HG02981 (cell line): Measurements from ENCODE around the gene HIBCH.
"Not testable (repeated sequence)": the region's sequence is repeated elsewhere in the genome, so short reads cannot be mapped to it uniquely, and the experiment has no call there.

Experiments used
- ATAC-seq: cut with Tn5 transposase; IDR thresholded peaks from one replicate; pipeline ENCODE4 v1.9.1; 2021; ENCODE audit warnings: mild to moderate bottlenecking, moderate library complexity; ENCODE audit not compliant: unreplicated experiment

HIBCH gene

DNA sequence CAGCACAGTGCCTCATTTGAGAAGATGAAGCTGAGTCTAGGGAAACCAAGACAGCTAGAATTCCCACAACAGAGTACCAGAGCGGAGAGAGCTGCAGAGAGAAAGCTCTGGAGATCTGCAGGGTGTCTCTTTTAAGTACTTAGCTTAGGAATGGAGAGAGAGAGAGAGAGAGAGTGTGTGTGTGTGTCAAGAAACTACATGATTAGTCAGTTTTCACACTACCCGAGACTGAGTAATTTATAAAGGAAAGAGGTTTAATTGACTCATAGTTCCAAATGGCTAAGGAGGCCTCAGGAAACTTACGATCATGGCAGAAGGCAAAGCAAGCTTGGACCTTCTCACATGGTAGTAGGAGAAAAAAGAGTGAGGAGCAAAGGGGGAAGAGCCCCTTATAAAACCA, 64.0 kb downstream of the HIBCH start:
- ATAC-seq, result no peak

DNA sequence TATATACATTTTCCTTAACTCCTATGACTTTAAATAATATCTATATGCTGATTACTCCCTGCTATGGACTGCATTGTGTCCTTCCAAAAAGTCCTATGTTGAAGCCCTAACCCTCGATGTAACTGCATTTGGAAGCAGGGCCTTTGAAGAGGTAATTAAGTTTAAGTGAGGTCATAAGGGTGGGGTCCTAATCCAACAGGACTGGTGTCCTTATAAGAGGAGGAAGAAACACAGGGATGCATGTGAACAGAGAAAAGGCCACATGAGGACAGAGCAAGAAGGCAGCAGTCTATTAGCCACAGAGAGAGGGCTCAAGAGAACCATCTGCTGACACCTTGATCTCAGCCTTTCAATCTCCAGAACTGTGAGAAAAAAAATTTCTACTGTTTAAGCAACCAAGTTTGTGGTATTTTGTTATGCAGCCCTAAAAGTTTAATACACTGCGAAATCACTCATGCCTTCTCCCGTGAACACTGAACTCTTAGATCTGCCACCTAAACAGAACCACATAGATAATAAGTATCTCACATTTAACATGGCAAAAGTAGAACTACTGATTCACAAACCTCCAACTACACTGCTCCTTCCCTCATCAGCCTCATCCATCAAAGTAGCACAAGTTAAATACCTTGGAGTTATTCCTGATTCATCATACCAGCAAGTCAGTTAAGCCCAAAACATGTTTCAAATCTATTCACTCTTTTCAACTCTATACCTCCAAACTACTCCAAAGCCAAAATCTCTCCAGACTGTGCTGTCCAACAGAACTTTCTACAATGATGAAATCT, 65.4 kb downstream of the HIBCH start:
- no peak for ATAC-seq

DNA sequence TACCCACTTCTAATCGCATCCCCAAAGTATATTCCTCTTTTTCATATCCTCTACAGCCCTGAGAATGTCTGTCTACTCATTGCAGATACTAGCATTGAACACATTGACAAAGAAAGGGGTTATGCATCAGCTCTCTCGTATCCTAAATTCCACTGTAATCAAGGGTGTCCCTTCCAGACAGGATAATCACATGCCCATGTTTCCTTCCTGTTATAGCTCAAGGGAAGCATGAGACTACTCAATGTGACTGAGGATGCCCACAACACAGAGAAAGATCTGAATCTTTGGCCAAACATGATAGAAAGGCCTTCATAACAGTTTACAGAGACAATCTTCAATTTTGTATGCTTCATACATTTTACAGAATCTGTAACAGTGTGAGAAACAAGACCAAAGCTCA, 69.2 kb downstream of the HIBCH start:
- no peak for ATAC-seq

DNA sequence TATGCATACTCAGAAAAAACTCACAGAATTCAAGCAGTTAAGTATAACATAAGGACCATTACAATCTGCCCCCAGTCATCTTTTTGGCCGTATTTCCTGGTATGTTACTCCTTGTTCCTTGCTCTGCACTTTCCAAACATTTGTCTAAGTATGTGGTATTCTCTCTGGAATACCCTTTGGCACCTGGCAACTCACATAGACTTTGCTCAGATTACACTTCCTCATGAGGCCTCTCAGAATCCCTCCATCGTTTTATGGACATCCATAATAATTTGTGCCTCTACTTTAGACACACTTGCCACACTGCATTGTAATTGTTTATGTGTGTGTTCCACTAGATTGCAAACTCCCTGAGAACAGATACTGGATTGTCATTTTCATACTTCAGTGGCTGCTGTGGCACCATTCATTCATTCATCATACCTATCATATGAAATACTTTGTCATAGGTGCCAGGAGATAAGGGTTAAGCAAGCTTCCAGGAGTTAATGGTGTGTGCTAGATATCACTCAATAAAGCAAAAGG, 84.0 kb downstream of the HIBCH start:
- ATAC-seq, result no peak

DNA sequence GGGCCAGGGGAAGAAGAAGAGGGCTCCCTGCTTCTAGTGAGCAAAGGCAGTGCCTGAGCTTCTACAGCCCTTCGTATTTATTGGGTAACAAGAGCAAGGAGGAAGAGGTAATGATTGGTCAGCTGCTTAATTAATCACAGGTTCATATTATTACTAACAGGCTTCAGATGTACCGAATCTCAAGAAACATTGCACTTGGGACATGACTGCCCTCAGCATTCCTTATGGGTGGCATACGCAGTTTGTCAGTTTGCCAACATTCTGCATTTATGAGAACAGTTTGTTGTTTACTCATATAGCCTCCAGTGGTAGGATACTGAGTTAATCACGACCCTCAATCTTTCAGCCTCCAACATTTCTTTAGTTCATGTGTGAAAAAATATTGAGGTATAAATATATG, 84.5 kb downstream of the HIBCH start:
- no peak for ATAC-seq

DNA sequence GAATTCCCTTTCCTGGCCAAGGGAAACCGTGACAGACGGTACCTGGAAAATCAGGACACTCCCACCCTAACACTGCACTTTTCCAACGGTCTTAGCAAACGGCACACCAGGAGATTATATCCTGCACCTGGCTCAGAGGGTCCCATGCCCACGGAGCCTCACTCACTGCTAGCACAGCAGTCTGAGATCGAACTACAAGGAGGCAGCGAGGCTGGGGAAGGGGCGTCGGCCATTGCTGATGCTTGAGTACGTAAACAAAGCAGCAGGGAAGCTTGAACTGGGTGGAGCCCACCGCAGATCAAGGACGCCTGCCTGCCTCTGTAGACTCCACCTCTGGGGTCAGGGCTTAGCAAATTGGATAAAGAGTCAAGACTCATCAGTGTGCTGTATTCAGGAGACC, 95.6 kb downstream of the HIBCH start:
- ATAC-seq, result not testable (repeated sequence)

DNA sequence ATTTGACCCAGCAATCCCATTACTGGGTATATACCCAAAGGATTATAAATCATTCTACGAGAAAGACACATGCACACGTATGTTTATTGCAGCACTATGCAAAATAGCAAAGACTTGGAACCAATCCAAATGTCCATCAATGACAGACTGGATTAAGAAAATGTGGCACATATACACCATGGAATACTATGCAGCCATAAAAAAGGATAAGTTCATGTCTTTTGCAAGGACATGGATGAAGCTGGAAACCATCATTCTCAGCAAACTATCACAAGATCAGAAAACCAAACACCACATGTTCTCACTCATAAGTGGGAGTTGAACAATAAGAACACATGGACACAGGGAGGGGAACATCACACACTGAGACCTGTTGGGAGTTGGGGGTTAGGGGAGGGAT, 96.9 kb downstream of the HIBCH start:
- ATAC-seq, result not testable (repeated sequence)

DNA sequence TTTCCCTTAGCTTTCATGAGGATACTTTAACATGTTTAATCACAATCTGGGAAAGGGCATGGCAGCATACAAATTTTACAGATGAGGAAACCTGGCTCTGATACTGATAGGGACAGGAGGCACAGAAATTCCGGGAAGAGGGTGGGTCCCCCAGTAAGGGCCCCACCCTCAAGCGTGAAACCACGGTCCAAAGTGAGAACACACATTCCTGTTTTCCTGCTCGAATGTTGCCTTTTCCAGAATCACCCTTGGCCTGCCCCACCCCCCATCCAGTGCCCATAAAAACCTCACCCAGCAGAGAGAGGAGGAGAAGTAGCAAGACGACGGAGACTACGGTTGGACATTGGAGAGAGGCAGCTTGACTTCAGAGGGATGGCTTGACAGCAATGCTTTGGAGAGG, 98.2 kb downstream of the HIBCH start:
- no peak for ATAC-seq

DNA sequence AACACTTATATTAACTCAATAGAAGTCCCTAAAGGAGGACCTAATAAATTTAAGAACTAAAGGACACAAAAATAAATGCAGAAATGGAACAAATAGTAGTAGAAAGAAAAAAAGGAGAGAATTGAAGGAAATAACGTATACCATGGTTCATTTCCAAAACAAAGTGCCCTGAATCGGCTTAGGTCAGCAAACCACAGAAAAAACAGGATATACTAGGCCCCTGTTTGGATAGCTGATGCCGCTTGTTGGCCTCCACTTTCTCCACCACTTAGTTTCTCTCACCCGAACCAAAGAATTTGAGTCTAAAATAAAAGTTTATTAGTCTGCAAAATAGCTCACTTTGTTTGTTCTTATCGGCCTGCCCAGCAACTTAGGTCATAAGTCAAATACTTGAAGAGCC, 100.4 kb downstream of the HIBCH start:
- no peak for ATAC-seq

DNA sequence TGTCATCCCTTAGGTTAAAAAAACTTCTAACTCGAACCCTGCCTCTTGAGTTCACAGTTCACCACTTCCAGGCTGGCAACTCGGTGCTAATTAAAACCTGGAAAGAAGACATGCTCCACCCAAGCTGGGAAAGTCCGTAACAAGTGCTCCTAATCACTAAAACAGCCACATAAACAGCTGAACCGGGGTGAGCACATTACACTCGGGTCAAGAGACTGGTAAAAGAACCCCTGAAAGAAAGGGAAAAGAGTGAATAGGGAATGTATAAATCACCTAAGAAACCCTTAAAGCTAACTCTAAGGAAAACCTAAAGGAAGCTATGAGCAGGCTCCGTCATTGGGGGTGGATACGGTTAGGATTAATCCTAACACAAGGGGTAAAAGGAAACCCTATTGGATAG, 102.0 kb downstream of the HIBCH start:
- ATAC-seq, result no peak

DNA sequence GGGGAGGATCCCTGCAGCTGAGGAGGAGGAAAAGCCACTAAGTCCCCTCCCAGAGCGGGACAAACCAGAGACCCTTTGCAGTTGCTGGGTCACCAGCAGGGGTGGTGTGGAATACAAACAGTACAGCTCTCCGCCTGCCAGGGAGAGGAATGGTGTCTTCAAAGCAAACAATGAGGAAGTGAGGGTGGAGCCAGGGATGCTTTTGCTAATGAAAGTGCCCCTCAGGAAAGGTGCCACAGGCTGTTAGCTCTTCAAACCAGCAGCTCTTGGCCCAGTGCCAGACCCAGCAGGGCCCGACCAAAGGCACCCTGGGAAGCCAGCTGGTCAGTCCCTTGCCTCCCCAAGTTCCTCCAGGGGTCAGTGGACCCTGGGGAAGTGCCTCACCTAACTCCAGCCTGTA, 102.8 kb downstream of the HIBCH start:
- ATAC-seq, result no peak

DNA sequence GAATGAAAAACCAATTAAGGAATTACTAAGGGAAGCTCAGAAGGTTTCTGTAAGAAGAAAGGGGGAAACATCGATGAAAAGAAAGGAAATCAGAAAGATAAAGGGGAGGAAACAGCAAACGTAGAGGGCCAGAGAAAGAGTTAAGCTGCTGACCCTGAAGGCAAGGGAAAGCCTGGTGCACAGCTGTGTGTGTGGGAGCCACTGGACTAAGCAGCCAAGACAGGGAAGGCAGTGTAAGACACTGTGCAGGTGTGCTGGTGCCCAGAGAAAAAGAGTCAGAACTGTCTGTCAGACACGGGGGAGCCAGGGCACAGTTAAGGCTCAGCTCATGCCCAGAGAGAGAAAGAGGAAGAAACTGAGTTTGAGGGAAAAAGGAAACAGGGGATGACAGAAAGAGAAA, 104.0 kb downstream of the HIBCH start:
- no peak for ATAC-seq

DNA sequence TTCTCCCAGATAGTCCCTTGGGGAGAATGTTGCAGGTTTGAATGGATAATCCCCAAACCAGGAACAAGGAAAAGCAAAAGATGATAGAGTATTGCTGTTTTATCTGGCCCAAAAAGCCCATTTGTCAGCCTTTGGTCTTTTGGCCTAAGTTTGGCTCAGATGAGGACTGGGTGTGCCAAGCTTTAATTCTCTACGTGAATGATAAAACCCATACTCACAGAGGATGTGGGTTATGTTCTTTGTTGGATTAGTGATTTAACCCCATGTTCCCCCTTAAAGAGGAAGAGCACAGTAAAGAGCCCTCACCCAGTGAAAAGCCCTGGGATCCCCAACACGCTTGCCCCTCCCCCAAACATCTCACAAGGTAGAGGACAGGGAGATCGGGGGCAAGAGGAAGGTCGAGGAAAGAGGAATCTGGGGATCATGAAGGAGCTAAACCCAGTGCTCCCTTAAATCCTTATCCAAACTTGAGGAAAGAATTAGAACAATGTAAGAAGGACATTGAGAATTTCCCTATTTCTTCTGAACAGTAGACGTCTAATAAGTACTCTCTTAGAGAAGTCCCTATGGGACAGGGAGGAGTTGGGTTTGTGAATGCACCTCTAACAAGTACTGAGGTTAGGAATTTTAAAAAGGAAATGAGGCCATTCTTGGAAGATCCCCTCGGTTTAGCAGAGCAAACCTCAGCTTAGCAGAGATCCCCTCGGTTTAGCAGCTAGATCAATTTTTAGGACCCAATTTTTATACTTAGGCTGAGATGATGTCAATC, 105.0 kb downstream of the HIBCH start:
- ATAC-seq, result no peak

DNA sequence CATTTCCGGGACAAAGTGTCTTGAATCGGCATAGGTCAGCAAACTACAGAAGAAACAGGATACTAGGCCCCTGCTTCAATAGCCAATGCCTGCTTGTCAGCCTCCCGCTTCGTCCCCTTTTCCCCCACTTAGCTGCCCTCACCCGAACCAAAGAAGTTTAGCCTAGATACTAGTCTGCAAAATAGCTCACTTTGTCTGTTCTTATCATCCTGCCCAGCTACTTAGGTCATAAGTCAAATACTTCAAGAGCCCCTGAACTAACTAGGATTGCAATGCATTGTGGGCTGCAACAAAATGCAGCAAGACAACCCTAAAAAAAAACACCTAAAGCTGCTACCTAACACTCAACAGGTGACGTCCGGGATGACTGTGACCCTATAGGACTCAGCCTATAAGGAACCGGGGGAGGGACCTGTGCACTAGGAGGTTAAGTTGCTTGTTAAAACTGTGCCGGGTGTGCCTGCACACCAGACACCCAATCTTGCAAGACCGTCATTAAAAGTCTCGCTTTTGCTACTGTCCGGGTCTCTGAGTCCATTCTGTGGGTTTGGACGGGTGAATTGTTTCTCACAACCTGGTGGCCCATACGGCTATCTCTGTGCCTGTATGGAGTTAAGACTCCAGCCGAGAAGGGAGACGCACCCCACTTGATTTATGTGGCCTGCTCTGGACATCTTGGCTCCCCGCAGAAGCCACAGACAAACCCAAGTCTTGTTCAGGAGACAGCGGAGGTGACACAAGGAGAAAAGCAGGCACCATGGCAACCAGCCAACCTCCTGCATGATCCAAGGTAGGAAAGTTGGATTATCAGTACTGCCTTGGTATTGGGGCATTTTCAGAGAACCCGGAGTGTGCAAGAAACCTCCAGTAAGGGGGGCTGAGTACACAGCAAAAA, 105.9 kb downstream of the HIBCH start:
- ATAC-seq, result no peak

DNA sequence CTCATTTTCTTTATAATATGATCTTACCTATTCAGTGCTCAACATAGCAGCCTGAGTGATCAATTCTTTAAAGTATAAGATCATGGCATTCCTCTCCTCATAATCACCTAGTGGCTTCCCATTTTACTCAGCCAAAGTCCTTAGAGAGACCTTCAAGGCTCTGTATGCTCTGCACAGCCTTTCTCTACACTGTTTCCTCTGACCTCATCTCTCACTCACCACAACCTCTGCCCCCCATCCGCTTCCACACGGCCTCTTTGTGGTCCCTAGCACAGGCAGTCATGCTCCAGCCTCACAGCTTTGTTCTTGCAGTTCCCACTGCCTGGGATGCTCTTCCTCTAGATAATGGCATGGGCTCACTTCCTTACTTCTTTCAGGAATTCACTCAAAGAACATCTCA, 109.2 kb downstream of the HIBCH start:
- no peak for ATAC-seq

DNA sequence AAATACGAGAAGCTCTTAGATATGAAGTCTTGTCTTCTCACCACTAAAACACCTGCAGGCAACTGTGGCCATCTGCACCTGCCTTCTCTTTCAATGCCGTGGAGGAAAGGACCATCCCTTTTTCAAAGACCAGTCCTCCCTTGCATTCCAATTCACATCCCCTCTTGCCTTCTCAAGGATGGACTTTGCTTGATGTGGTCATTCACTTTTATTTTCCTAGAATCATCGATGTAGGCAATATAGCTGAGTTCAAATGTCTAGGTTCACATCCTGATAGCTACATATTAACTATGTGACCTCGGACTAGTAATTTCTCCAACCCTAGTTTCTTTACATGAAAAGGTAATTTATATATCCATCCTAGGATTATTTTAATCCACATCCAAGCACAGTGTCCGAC, 110.1 kb downstream of the HIBCH start:
- no peak for ATAC-seq

DNA sequence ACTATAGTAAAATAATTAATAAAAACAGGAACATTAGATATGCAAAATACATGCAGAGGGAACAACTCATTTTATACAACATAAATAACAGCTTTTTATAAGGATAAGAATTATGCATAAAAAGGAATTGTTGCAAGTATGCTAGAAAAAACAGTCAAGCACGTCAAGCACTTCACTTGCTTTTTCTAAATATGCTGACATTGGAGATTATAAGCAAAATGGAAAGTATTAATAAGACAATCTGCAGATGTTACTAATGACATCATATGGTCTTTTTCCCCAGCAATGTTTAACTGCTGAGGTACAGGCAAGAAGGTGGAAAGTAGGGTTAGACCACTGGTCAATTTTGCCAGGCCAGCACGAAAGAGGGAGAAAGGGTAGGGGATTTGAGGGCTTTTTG, 111.7 kb downstream of the HIBCH start:
- ATAC-seq, result no peak

DNA sequence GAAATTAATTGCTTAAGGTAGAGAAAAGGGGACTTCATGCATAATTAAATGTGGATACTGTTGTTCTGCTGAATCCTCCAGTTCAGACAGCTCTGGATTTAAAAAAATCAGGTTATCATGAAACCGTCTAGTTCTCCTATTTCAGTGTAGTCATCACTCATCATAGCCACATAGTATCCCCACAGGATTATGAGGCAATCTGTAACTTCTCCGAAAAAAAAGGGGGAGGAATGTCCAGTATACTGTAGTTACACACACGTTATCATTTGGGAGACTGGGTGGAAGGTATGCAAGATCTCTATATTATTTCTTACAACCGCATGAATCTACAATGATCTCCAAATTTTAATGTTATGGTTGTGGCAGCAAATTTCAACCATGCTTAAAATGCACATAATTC, 114.0 kb downstream of the HIBCH start:
- no peak for ATAC-seq

DNA sequence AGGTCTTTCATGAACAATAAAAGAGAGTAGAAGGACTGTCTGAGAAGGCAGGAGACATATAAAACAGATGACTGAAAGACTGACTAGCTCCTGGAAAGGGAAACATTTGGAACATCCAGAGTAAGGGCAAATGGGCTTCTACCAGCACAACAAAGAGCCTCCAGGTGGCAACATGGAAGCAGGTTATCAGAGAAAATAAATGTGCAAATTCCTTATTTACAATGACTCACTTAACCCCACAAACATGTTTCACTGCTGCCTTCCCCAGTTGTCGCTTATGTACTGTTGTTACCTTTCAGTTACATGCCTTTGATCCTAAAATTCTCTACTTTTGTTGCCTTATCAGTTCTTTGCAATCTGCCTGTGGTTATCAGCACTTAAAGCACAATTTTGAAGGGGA, 117.0 kb downstream of the HIBCH start:
- ATAC-seq, result no peak

DNA sequence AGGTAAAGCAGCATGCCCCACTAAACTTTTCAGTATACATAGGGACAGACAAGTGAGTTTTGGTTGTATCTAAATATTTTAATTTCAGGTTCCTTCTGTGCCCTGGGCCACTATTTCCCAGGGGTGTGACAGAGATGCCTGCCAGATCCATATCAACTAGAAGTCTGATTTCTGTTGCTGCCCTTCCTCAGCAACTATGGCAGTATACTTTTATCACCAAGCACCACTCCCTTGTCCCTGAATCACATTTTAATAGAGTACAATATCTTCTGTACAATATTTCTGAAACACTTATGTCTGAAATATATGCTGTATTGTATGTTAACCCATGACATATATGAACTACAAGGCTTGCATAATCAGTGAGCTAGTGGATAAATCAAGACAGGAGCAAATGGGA, 117.6 kb downstream of the HIBCH start:
- ATAC-seq, result no peak

DNA sequence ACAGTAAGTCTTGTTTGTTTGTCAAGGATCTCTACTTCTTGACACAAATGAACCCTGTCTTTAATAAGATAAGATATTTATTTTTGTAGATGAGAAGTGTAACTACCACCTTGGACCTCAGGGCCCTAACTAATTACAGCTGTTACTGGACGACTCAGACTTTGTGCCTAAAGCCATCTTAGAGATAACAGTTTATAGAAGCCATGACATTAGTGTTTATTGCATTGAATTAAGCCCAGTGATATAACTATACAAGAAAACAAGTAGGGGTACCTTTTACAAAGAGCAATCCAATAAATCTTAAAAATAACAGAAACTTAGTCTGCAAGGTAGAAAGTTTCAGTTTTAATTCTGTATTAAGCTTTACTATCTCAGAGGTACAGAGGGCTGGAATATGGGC, 119.0 kb downstream of the HIBCH start:
- ATAC-seq, result no peak
